Stimulated activated CD8-positive, alpha-beta memory T cell treated with anti-CD3 and anti-CD28 coated beads, Interleukin-7, amount 100 ng/mL, for 24 hours (primary cell): Measurements from ENCODE around the gene GNAL.
A peak's percentile ranks its signal among the peaks of the same experiment; 100 is the strongest.
"Not testable (repeated sequence)": the region's sequence is repeated elsewhere in the genome, so short reads cannot be mapped to it uniquely, and the experiment has no call there.

Experiments used
- DNase-seq: peaks from one replicate; pipeline ENCODE4 v3.0.0-alpha.2; 2020; ENCODE audit warnings: low read depth

The GNAL gene

DNA sequence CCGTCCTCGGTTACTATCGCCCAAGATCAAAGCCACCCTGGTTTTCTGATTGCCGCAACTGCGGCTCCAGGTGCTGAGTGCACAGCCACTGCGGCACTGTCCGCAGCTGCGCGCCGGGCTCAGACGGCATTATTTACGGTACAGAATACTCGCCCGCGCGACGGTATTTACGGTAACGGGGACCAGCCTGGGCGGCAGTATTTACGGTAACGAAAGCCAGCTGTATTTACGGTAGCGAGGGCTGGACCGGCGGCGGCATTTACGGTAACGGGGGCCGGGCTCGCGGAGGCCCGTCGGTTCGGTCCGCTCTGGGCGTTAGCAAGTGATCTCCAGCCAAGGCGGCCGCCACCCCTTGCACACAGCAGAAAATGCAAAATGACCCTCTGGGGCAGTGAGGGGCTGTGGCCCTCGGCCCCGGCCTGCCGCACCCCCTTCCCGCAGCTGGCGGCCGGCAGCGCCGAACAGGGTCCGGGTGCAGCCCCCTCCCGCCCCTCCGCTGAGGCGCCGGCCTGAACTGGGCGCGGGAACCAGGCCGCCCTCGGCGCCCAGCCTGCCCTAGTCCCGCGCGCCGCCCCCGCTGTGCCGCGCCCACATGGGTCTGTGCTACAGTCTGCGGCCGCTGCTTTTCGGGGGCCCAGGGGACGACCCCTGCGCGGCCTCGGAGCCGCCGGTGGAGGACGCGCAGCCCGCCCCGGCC lies at the start of gene GNAL:
TSS of gene GNAL (plus strand) at position 293 of the 697 bp plus-strand sequence. CDS start at position 593, 300 bp downstream.
- DNase-seq, result peak; percentile 10

GRCh38 chr18:11647310-11647709 lies 41.8 kb upstream of the GNAL start:
- DNase-seq, result not testable (repeated sequence)

GRCh38 chr18:11647804-11648203 lies 41.3 kb upstream of the GNAL start:
- DNase-seq, result not testable (repeated sequence)

DNA sequence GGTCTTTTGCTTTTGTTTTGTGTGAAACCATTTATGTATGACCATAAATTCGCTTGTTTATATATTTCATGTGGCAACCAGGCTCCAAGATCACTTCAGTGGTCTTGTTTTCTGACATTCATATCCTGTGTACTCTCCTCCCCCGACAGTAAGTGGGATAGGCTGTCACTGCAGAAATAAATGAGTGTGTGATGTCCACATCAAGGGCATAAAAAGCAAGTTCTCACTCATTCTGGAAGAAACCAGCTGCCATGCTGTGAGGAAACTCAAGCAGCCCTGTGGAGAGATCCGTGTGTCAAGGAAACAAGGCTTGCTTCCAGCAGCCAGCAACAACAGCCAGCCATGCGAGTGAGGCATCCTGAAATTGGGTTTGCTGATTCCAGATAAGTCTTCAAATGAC lies 39.2 kb upstream of the GNAL start:
- no peak for DNase-seq

DNA sequence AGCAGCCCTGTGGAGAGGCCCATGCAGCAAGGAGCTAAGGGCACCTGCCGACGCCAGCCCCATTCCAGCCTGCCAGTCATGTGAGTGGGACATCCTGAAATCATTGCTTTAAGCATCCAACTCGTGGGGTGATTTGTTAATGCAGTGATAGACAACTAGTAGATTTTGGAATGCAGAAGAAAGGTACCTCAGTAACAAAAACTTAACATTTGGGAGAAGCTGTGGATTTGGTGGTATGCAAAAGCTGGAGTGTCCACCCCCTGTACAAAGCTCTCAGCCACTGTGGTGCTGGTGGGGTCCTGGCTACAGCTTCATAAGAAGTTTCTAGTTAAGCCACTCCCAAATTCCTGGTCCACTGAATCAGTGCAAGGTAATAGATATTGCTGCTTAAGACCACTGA lies 37.2 kb upstream of the GNAL start:
- DNase-seq, result no peak

GRCh38 chr18:11653521-11653920 lies 35.5 kb upstream of the GNAL start:
- no peak for DNase-seq

DNA sequence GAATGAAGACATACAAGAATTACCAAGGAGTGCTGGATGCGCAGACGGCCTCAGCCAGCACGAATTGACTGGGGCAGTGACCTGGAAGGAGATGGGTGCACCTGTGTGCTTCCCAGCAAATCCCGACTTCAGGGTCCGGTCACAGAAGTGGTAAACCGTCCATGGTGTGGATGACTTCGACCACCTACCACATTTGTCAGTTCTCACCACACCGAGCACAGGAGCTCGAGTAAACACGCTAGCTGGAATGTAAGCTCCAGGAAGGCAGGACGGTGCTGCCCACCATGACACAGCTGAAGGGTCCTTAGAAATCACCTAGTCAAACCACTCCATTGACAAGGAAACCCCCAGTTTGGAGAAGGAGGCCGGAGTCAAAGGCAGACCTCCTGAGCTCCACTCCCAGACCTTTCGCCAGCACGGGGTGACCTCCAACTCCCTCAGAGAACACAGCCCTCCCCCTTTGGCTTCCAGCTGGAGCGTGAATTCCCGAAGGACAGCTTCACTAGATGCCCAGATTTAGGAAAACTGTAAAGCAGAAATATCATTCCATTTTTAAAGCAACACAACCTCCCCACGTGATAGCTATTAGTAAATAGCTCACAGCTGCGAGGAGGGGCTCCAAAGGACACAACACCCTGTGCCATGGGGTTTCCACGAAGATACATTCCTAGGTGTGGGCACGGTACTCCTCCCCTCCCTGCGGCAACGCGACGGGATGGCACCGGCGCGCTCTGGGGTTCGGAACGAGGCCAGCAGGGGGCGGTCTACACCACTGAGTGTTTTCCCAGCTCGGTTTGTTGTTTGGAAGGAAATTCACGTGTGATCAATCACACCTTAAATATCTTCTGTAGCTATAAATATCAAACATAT lies 34.1 kb upstream of the GNAL start:
- peak; percentile 42 for DNase-seq

- no peak for DNase-seq
Observed at GRCh38 chr18:11655606-11655932, 33.5 kb upstream of the GNAL start.

- no peak for DNase-seq
Observed at GRCh38 chr18:11657152-11657551, 31.9 kb upstream of the GNAL start.

DNA sequence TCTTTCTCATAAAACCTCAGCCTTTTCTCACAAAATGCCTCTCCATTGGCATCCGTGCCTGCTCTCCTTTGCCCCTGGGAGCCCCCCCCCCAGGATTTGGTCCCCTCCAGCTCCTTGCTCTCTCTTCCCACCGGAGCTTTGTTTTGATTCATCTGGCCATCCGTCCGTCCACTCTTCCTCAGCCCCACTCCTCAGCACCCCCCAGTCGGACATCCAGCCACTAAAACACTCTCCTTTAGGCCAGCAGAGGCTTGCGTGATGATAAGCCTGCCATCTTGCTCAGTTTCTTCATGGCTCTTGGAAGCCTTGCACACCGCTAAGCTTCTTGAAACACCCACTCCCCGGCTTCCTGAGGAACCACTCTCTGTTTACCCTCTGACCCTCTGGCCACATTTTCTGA lies 31.5 kb upstream of the GNAL start:
- DNase-seq, result no peak

DNA sequence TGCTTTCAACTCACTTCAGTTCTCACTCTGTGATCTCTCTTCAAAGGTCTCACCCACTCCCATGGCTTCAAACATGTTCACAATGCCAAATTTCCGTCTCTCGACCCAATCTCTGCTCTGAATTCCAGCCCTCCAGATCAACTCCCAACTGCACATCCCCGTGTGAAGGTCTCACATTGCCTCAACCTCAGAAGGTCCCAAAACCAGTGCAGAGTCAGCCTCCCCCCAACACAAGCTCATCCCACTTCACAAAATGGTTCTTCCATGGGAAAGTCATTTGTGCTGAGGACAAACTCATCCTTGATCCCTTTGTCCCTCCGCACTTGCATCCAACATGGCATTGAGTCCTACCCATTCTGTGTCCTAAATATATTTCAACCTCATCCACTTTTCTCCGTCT lies 31.0 kb upstream of the GNAL start:
- DNase-seq, result no peak

- DNase-seq, result no peak
Observed at GRCh38 chr18:11658989-11659388, 30.1 kb upstream of the GNAL start.

GRCh38 chr18:11660691-11661090 lies 28.4 kb upstream of the GNAL start:
- DNase-seq, result no peak

DNA sequence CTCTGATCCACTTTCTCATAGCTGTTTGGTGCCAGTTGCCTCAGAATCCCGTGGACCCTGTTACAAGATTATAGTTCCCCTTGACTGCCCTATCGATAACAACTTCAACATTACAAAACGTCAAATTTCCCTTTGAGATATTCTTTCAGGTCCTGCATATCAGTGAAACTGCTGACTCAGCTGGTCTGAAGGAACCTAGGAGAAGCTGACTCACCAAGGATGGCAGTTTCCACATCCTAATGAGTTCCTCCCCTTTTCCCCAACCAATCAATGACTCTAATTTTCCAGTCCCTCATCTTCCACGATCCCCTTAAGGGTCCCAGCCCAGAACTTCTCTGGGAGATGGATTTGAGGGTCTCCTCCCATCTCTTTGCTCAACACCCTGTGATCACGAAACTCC lies 27.6 kb upstream of the GNAL start:
- no peak for DNase-seq

DNA sequence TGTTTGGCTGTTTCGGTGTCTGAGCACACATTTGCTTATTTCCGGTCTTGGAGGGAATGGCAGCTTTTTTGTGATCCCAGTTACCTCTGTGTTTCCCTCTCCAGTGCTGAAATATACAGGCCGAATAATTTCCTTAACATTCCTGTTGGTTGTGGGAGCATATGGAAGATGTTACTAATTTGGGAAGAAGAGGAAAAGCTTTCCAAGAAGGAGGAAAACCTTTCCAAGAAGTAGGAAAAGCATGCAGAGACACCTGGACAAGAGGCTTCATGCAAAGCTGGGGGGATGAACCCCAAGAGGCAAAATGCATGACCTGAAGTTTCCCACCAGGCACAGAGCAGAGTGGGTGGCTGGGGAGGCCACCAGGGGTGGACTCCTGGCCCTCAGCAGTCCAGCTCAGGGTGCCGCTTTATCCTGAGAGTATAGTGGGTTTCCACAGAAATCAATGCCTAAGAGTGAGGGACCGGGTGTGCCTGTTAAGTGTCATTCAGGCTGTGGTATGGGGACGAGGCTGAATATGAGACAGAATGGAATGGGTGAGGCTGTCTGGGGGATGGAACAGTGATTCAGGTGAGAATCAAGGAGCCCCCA lies 25.5 kb upstream of the GNAL start:
- DNase-seq, result no peak

- DNase-seq, result no peak
Observed at GRCh38 chr18:11664286-11664685, 24.8 kb upstream of the GNAL start.

DNA sequence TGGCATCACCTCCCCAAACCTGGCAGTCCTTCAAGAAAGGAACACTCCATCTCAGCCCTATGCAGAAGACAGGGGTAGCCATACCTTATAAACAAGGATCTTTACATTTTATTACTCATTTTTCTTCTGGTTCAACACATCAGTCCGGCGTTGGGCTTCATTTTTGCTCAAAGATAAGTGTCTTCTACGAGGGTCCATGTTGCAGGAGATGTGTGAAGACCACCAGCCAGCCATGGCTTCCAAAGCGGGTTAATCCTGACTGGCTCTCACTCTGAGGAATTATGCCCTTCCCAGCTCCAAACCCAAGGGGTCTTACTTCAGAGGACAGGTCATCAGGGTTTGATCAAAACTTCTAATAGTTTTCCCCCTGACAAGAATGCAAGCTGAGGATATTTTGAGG lies 23.9 kb upstream of the GNAL start:
- no peak for DNase-seq

- no peak for DNase-seq
Observed at GRCh38 chr18:11665587-11665986, 23.5 kb upstream of the GNAL start.

DNA sequence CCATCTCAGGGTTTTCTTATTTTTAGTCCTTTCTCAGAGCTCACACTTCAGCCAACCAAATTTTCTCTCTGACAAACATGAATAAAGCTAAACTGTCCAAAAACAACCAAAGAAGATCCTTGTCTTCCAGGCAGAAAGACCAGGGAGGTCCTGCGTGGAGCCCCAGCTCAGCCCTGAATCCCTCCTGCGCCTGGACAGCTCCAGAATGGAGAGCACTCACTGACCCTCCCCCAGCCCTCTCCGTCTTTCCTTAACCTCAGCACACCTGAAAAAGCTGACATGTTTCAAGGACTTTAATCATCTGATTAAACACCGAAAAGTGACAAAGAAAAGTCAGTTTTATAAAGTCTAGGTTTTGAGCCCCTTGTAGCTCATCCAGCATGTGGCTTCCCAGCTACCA lies 22.9 kb upstream of the GNAL start:
- no peak for DNase-seq

DNA sequence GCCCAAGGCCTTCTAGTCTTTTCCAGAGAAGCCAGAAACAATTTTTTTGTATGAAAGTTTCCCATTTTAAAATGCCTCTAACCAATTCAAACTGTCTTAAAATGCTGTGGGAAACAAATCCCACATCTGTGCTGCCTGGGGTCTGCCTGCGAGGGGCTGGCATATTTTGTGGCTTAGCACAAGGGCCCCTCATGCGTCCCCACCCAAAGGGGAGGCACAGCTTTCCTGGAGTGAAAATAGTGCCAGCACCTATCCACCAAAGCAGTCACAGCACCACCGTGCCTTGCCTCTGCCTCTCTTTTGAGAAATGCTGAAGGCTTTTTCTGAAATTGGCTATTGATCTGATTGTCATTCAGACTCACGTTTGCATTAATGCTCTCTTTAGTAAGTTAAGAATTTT lies 22.2 kb upstream of the GNAL start:
- no peak for DNase-seq

DNA sequence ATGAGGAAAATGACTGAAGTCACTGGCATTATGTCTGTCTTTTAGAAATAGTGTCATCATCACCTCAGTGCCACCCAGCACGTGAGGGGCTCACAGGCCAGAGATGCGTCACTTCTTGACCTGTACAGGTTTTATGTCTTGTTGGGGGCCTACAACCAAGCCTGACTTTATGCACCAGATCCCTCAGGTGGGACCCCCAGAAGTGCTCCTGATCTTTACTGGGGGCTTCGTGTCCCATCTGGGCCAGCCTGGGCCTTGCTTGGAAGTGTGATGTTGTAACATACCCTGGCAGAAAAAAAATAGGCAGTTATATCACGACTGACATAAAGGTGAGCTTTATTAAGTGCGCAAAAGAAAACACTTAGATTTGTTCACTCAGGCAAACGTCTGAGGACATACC lies 21.5 kb upstream of the GNAL start:
- DNase-seq, result no peak

DNA sequence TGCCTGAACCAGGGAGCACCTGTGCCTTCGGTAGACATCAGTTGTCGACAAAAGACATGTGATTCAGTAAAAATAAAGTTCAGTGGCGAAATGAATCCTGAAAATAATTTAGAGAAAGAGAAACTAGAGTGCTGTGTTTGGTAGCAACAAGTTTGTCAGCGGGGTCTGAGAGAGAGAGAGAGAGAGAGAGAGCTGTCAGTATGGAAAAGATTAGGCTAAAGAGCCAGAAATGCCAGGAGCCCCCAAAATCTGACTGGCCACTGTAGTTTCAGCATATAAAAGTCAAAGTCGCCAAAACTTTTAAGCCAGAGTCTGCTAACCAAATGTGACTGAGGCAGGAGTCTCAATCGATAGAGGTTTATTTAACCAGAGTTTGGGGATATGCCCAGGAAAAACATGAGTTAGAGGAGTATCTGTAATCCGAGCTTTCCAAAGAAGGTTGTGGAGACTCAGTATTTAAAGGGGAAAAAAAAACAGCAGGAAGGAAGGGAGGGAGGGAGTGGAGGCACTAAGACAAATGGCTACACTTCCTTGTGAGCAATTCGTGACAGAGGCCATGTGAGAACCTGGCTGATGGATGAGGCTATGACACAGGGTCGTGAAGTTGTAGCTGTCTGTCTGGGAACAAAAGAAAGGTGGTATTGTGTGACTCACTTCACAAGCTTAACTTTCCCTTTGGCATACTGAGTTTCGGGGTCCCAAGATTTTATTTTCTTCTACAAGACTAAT lies 20.5 kb upstream of the GNAL start:
- DNase-seq, result no peak
